CD4-positive, alpha-beta T cell (primary cell): ENCODE measurements around the gene P3H2. TPM values are rescaled to one million over a fixed set of nuclear protein-coding genes. Genes with fewer than 3 reads are reported as not detected.

Experiments used
- ATAC-seq: fragments of 200-7000 bp; cut with Tn5 transposase; one replicate; pipeline ENCODE4 v1.10.0; 2022; ENCODE audit warnings: mild to moderate bottlenecking; ENCODE audit not compliant: poor library complexity
- CTCF ChIA-PET: fragments of 350-600 bp; sonication (Branson Sonifier 250); formaldehyde crosslinking; loops from one replicate; lab custom pipeline; 2021; ENCODE audit warnings: antibody characterized with exemption, inconsistent platforms; lab: Charles Lee
- POLR2A ChIA-PET: fragments of 350-600 bp; sonication (Branson Sonifier 250); formaldehyde crosslinking; loops from one replicate; lab custom pipeline; 2021; ENCODE audit warnings: antibody characterized with exemption, inconsistent platforms; lab: Charles Lee
- DNase-seq, 14 experiments: peaks; one replicate each; pipeline ENCODE4 v3.0.0-alpha.2; 2013 to 2020; ENCODE audit warnings: mixed read lengths in 2 of 14
- H3K27ac ChIP-seq, 2 donors: one replicate each; pipeline versions ENCODE4 v1.5.1 to v1.7.0; 2013; ENCODE audit warnings: low read length in 2 of 2, low read depth in 1 of 2, mild to moderate bottlenecking in 1 of 2
- H3K27me3 ChIP-seq, 2 experiments: 1 replicate in 1 of 2; 2 replicates in 1 of 2; pipeline versions ENCODE4 v1.6.1 to v1.7.0; 2013; ENCODE audit warnings: low read length in 2 of 2, control low read depth in 1 of 2, mild to moderate bottlenecking in 1 of 2, moderate library complexity in 1 of 2; ENCODE audit not compliant: insufficient read depth in 2 of 2, control insufficient read depth in 1 of 2
- H3K36me3 ChIP-seq: one replicate; pipeline ENCODE4 v1.6.1; 2013; ENCODE audit warnings: low read length, control low read depth; ENCODE audit not compliant: insufficient read depth
- H3K4me1 ChIP-seq: one replicate; pipeline ENCODE4 v1.6.1; 2013; ENCODE audit warnings: low read length, control low read depth; ENCODE audit not compliant: insufficient read depth
- H3K4me3 ChIP-seq: one replicate; pipeline ENCODE4 v1.5.1; 2013; ENCODE audit warnings: mild to moderate bottlenecking, low read length, moderate library complexity
- H3K9me3 ChIP-seq, 2 experiments: 1 replicate in 1 of 2; 2 replicates in 1 of 2; pipeline versions ENCODE4 v1.6.1 to v1.7.0; 2013; ENCODE audit warnings: low read length in 2 of 2, mild to moderate bottlenecking in 2 of 2, control low read depth in 1 of 2, moderate library complexity in 1 of 2; ENCODE audit not compliant: control insufficient read depth in 1 of 2, insufficient read depth in 1 of 2
- H3K27ac Mint-ChIP-seq: one replicate; pipeline ENCODE4 v1.8.0; 2020; ENCODE audit warnings: mixed read lengths
- H3K27me3 Mint-ChIP-seq: one replicate; pipeline ENCODE4 v1.8.0; 2021; ENCODE audit warnings: mixed read lengths
- H3K36me3 Mint-ChIP-seq: one replicate; pipeline ENCODE4 v1.8.0; 2021; ENCODE audit warnings: low read depth, mixed read lengths
- H3K4me1 Mint-ChIP-seq: one replicate; pipeline ENCODE4 v1.8.0; 2021; ENCODE audit warnings: low read depth, mixed read lengths
- H3K4me3 Mint-ChIP-seq: one replicate; pipeline ENCODE4 v1.8.0; 2020; ENCODE audit warnings: mild to moderate bottlenecking, mixed read lengths
- H3K9me3 Mint-ChIP-seq: one replicate; pipeline ENCODE4 v1.8.0; 2020; ENCODE audit warnings: mixed read lengths
- CTCF ChIP-seq: fragments of 200-600 bp; IDR thresholded peaks from one replicate; pipeline ENCODE4 v1.8.0; 2022; ENCODE audit warnings: antibody characterized with exemption, mild to moderate bottlenecking
- intact Hi-C, 2 experiments: fragments of 100-400 bp; cut with DNase I in 1 of 2; cut with micrococcal nuclease in 1 of 2; formaldehyde crosslinking; loops; one replicate each; pipeline versions ENCODE4 v1.15.1 to v1.9.0; 2023 to 2025; cut with DNase I, micrococcal nuclease
- total RNA-seq, 174 experiments: library from RNA in 2 of 174; stranded (reverse) in 2 of 174; gene quantifications; one replicate each; pipeline ENCODE4 v1.2.3 and lab custom pipeline; 2021 to 2026

Gene P3H2
- total RNA-seq, 2 experiments from 2014 or later: not detected

- Histone ChIP-seq H3K4me1 (no peaks in the 10 kb centered on the region), H3K36me3 (no peaks in the 10 kb centered on the region), H3K27ac (no peak overlapping the region), H3K27me3 (peaks cover 6 to 12% of the 10 kb centered on the region in 2 experiments), H3K9me3 (no peaks in the 10 kb centered on the region), H3K4me3 (no peak overlapping the region)
- ATAC-seq (no peak), DNase-seq (no peak)
- H3K4me1 Mint-ChIP-seq: no peaks in the 10 kb centered on the region
- H3K36me3 Mint-ChIP-seq: no peaks in the 10 kb centered on the region
- ChIA-PET CTCF (no interaction called here), POLR2A (no interaction called here)
- no peak overlapping the region for H3K4me3 Mint-ChIP-seq
- H3K9me3 Mint-ChIP-seq: no peaks in the 10 kb centered on the region
- TF ChIP-seq CTCF: no peak
- peaks cover 46% of the 10 kb centered on the region for H3K27me3 Mint-ChIP-seq
- no peak overlapping the region for H3K27ac Mint-ChIP-seq
- intact Hi-C loops: no loop called here
Observed at GRCh38 chr3:190127195-190127594, 6.5 kb upstream of the P3H2 start.

GRCh38 chr3:190125436-190126068 lies 4.9 kb upstream of the P3H2 start:
- ATAC-seq (no peak), DNase-seq (no peak)
- Histone ChIP-seq H3K36me3 (no peaks in the 10 kb centered on the region), H3K27ac (no peak overlapping the region), H3K4me3 (no peak overlapping the region), H3K27me3 (peaks cover 16 to 24% of the 10 kb centered on the region in 2 experiments), H3K4me1 (no peaks in the 10 kb centered on the region), H3K9me3 (no peaks in the 10 kb centered on the region)
- Mint-ChIP-seq H3K4me3 (no peak overlapping the region), H3K9me3 (no peaks in the 10 kb centered on the region), H3K36me3 (no peaks in the 10 kb centered on the region), H3K4me1 (no peaks in the 10 kb centered on the region), H3K27ac (no peak overlapping the region), H3K27me3 (peaks cover 49% of the 10 kb centered on the region)
- no peak for TF ChIP-seq CTCF
- ChIA-PET CTCF (no interaction called here), POLR2A (no interaction called here)
- intact Hi-C loops: no loop called here

- ATAC-seq (no peak), DNase-seq (no peak)
- ChIA-PET POLR2A (no interaction called here), CTCF (no interaction called here)
- H3K9me3 Mint-ChIP-seq: no peaks in the 10 kb centered on the region
- H3K27me3 Mint-ChIP-seq: peaks cover 53% of the 10 kb centered on the region
- H3K27ac ChIP-seq: no peak overlapping the region
- H3K4me1 Mint-ChIP-seq: peaks cover 8% of the 10 kb centered on the region
- TF ChIP-seq CTCF: no peak
- no peak overlapping the region for H3K27ac Mint-ChIP-seq
- peaks cover 0 to 3% of the 10 kb centered on the region in 2 experiments for H3K9me3 ChIP-seq
- intact Hi-C loops: no loop called here
- no peaks in the 10 kb centered on the region for H3K36me3 ChIP-seq
- H3K36me3 Mint-ChIP-seq: no peaks in the 10 kb centered on the region
- H3K4me1 ChIP-seq: no peaks in the 10 kb centered on the region
- no peak overlapping the region for H3K4me3 ChIP-seq
- peaks cover 25 to 31% of the 10 kb centered on the region in 2 experiments for H3K27me3 ChIP-seq
- no peak overlapping the region for H3K4me3 Mint-ChIP-seq
Observed at GRCh38 chr3:190124067-190124466, 3.4 kb upstream of the P3H2 start.
